Esophagus muscularis mucosa (tissue), 4 donors: ENCODE measurements around the gene BRD8.

Experiments used
- EP300 ChIP-seq: sonication (generic); formaldehyde crosslinking; IDR thresholded peaks from one replicate; pipeline ENCODE4 v1.6.1; 2017; ENCODE audit warnings: antibody characterized with exemption
- POLR2A ChIP-seq: fragments of 450-650 bp; IDR thresholded peaks from one replicate; pipeline ENCODE4 v1.6.1; 2017; ENCODE audit warnings: antibody characterized with exemption, moderate library complexity, mild to moderate bottlenecking, low read depth
- TF ChIP-seq, protein P1 (sequence below), 3 experiments: fragments of 200-600 bp in 2 of 3; fragments of 450-650 bp in 1 of 3; sonication (generic) in 2 of 3; IDR thresholded peaks; one replicate each; pipeline ENCODE4 v1.5.1; 2017 to 2019; ENCODE audit warnings: antibody characterized with exemption in 3 of 3, mild to moderate bottlenecking in 2 of 3, moderate library complexity in 1 of 3

DNA sequence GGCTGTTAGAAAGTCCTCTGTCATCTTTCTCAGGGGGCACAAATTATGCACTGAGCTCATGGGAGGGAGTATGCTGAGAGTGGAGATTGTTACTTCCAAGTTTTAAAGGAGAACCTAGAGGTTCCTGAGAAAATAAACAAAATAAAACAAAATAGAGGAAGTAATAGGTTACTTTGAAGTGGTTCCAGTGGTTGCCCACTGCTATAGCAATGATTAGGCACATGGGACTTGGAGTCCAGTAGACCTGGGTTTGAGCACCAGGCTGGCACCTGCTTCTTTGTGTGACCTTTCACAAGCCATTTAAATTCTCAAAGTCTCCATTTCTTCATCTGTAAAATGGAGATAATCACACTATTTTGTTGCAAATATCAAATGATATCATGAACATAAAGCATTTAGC lies 48.5 kb upstream of the BRD8 start:
- TF ChIP-seq, protein P1, sequence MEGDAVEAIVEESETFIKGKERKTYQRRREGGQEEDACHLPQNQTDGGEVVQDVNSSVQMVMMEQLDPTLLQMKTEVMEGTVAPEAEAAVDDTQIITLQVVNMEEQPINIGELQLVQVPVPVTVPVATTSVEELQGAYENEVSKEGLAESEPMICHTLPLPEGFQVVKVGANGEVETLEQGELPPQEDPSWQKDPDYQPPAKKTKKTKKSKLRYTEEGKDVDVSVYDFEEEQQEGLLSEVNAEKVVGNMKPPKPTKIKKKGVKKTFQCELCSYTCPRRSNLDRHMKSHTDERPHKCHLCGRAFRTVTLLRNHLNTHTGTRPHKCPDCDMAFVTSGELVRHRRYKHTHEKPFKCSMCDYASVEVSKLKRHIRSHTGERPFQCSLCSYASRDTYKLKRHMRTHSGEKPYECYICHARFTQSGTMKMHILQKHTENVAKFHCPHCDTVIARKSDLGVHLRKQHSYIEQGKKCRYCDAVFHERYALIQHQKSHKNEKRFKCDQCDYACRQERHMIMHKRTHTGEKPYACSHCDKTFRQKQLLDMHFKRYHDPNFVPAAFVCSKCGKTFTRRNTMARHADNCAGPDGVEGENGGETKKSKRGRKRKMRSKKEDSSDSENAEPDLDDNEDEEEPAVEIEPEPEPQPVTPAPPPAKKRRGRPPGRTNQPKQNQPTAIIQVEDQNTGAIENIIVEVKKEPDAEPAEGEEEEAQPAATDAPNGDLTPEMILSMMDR (IDR thresholded peaks at IDR 0.05), result no peak
- no peak for TF ChIP-seq POLR2A
- TF ChIP-seq EP300, result no peak
